ENCODE data around the gene NOX5.

DNA sequence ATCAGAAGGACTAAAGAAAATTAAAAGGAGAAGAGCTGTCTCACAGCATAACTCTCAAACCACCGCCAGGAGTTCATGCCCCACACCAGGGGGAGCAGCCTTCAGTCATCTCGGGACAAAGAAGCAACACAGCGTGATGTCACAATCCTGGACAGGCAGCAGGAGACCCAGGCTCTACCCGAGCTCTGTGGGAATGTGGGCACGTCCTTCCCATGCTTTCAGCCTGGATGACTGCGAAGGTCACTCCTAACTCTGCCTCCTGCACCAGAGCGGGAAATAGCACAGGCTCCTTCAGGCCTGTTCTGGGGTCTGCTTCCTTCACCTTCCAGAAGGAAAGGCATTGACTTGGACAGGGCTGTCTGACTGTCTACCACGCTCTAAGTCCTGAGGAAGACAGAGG is 31.3 kb downstream of the NOX5 start:
- TF ChIP-seq, protein P1, sequence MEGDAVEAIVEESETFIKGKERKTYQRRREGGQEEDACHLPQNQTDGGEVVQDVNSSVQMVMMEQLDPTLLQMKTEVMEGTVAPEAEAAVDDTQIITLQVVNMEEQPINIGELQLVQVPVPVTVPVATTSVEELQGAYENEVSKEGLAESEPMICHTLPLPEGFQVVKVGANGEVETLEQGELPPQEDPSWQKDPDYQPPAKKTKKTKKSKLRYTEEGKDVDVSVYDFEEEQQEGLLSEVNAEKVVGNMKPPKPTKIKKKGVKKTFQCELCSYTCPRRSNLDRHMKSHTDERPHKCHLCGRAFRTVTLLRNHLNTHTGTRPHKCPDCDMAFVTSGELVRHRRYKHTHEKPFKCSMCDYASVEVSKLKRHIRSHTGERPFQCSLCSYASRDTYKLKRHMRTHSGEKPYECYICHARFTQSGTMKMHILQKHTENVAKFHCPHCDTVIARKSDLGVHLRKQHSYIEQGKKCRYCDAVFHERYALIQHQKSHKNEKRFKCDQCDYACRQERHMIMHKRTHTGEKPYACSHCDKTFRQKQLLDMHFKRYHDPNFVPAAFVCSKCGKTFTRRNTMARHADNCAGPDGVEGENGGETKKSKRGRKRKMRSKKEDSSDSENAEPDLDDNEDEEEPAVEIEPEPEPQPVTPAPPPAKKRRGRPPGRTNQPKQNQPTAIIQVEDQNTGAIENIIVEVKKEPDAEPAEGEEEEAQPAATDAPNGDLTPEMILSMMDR (IDR thresholded peaks at IDR 0.05; ENCODE audit: low read depth, low read length) = no peak
- TF ChIP-seq EZH2phosphoT487 (IDR thresholded peaks at IDR 0.05; ENCODE audit: low read depth) = no peak
